Measurements from ENCODE around the gene NMNAT2. TPM values are rescaled to one million over a fixed set of nuclear protein-coding genes. Genes with fewer than 3 reads are reported as not detected.

NMNAT2 gene
- total and polyA plus RNA-seq, 2 of the 13 experiments (the other 11 are each of a cell fraction or from before 2014, with no cell fraction given): not detected

DNA sequence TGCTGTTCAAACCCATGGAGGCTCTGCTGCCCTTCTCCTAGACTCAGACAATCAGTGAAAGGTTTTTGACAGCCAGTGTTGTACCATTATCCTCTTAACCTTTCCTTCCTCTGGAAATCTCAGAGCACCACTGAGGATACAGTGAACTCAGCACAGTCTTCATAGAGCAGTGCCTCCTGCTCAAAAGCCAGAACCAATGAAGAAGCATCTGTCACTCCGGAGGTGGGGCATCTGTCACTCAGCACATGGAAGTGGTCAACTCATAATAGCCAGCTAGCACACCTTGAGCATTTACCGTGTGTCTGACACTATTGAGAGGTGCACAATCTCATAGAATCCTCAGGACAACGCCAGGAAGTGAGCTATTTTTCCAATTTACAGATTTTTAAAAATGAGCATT, 62.4 kb downstream of the NMNAT2 start:
- no peaks in the 10 kb centered on the region for H3K79me2 ChIP-seq (ENCODE audit: insufficient read depth, low read length)
- FAIRE-seq (no peak), DNase-seq (ENCODE audit: low spot score) (no peak), ATAC-seq (no peak)
- TF ChIP-seq TBP (CRISPR knock-in tag; IDR thresholded peaks at IDR 0.05) (no peak), ZNF451 (CRISPR knock-in tag; IDR thresholded peaks at IDR 0.05) (no peak), CAMTA2 (CRISPR knock-in tag; IDR thresholded peaks at IDR 0.05; ENCODE audit: borderline replicate concordance) (no peak), SMARCE1 (IDR thresholded peaks at IDR 0.05; ENCODE audit: borderline replicate concordance) (no peak), ZNF747 (CRISPR knock-in tag; IDR thresholded peaks at IDR 0.05; ENCODE audit: borderline replicate concordance) (no peak), ZNF777 (CRISPR knock-in tag; IDR thresholded peaks at IDR 0.05) (no peak), ZNF446 (CRISPR knock-in tag; IDR thresholded peaks at IDR 0.05) (no peak)
- H3K4me2 ChIP-seq (ENCODE audit: low read depth, low read length): no peak overlapping the region
- H3K36me3 ChIP-seq (replicated peaks in 1 of 2; ENCODE audit: control insufficient read depth in 1 of 2, insufficient read depth in 2 of 2, low read length in 2 of 2): no peaks in the 10 kb centered on the region
- no peak overlapping the region for H3K4me3 ChIP-seq (replicated peaks in 1 of 3; ENCODE audit: insufficient read depth in 1 of 3, low read depth in 2 of 3, low read length in 3 of 3)
- H3K9me3 ChIP-seq (ENCODE audit: low read length): no peaks in the 10 kb centered on the region
- no peaks in the 10 kb centered on the region for H3K4me1 ChIP-seq (ENCODE audit: insufficient read depth, low read length)
- no TSS peak for BruUV-seq (replicated peaks)
- CTCF ChIA-PET (ENCODE audit: low intra/inter-chr PET ratio, low total read pairs): no interaction called here
- H3K27me3 ChIP-seq (ENCODE audit: control insufficient read depth in 1 of 2, insufficient read depth in 2 of 2, low read length in 2 of 2): peaks cover 0 to 5% of the 10 kb centered on the region in 2 experiments; a peak in 1 of 5 replicates
- WGBS (ENCODE audit: low lambda C conversion rate): 9% methylated on average over 3 of the region's 3 CpGs
- no peaks in the 10 kb centered on the region for H4K20me1 ChIP-seq (ENCODE audit: insufficient read depth, low read length)
- no peak overlapping the region for H3K27ac ChIP-seq (ENCODE audit: extremely low read length, insufficient read depth, low read length)
- intact Hi-C loops (cut with micrococcal nuclease; ENCODE audit: unreplicated experiment) (no loop called here), in situ Hi-C loops (cut with HindIII; ENCODE audit: extremely low pct_ligation_motif_present, low pct_unique_long_range_greater_than_20kb) (no loop called here)
- H2AFZ ChIP-seq (ENCODE audit: low read length): no peak overlapping the region
- POLR2A ChIA-PET: no interaction called here
- H3K9ac ChIP-seq (ENCODE audit: insufficient read depth, low read depth, low read length): no peak overlapping the region

DNA sequence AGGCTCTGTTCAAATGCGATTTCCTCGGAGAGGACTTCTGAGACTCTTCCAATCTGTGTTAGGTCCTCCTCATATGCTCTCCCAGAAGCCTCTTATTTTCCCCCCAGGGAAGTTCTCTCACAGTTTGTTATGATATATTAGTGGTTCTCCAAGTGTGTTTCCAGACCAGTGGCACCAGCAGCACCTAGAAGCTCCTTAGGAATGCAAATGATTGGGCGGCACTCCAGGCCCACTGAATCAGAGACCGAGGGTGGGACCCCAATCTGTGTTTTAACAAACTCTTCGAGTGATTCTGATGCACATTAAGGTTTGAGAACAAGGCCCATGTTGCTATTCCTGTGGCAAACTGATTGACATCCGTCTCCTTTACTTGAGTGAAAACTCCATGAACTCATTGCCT, 63.0 kb downstream of the NMNAT2 start:
- no TSS peak for BruUV-seq (replicated peaks)
- ChIA-PET CTCF (ENCODE audit: low intra/inter-chr PET ratio, low total read pairs) (no interaction called here), POLR2A (no interaction called here)
- H3K4me1 ChIP-seq (ENCODE audit: insufficient read depth, low read length): no peaks in the 10 kb centered on the region
- H3K79me2 ChIP-seq (ENCODE audit: insufficient read depth, low read length): no peaks in the 10 kb centered on the region
- intact Hi-C loops (cut with micrococcal nuclease; ENCODE audit: unreplicated experiment) (no loop called here), in situ Hi-C loops (cut with HindIII; ENCODE audit: extremely low pct_ligation_motif_present, low pct_unique_long_range_greater_than_20kb) (no loop called here)
- WGBS (ENCODE audit: low lambda C conversion rate): 0% methylated on average over 6 of the region's 6 CpGs
- H4K20me1 ChIP-seq (ENCODE audit: insufficient read depth, low read length): no peaks in the 10 kb centered on the region
- DNase-seq (ENCODE audit: low spot score) (no peak), FAIRE-seq (no peak), ATAC-seq (no peak)
- no peaks in the 10 kb centered on the region for H3K9me3 ChIP-seq (ENCODE audit: low read length)
- no peak overlapping the region for H3K27ac ChIP-seq (ENCODE audit: extremely low read length, insufficient read depth, low read length)
- H3K4me3 ChIP-seq (replicated peaks in 1 of 3; ENCODE audit: insufficient read depth in 1 of 3, low read depth in 2 of 3, low read length in 3 of 3): no peak overlapping the region
- peaks cover 0 to 5% of the 10 kb centered on the region in 2 experiments; a peak in 1 of 5 replicates for H3K27me3 ChIP-seq (ENCODE audit: control insufficient read depth in 1 of 2, insufficient read depth in 2 of 2, low read length in 2 of 2)
- no peak overlapping the region for H3K9ac ChIP-seq (ENCODE audit: insufficient read depth, low read depth, low read length)
- H2AFZ ChIP-seq (ENCODE audit: low read length): no peak overlapping the region
- H3K36me3 ChIP-seq (replicated peaks in 1 of 2; ENCODE audit: control insufficient read depth in 1 of 2, insufficient read depth in 2 of 2, low read length in 2 of 2): no peaks in the 10 kb centered on the region
- H3K4me2 ChIP-seq (ENCODE audit: low read depth, low read length): no peak overlapping the region
- TF ChIP-seq, protein P1, sequence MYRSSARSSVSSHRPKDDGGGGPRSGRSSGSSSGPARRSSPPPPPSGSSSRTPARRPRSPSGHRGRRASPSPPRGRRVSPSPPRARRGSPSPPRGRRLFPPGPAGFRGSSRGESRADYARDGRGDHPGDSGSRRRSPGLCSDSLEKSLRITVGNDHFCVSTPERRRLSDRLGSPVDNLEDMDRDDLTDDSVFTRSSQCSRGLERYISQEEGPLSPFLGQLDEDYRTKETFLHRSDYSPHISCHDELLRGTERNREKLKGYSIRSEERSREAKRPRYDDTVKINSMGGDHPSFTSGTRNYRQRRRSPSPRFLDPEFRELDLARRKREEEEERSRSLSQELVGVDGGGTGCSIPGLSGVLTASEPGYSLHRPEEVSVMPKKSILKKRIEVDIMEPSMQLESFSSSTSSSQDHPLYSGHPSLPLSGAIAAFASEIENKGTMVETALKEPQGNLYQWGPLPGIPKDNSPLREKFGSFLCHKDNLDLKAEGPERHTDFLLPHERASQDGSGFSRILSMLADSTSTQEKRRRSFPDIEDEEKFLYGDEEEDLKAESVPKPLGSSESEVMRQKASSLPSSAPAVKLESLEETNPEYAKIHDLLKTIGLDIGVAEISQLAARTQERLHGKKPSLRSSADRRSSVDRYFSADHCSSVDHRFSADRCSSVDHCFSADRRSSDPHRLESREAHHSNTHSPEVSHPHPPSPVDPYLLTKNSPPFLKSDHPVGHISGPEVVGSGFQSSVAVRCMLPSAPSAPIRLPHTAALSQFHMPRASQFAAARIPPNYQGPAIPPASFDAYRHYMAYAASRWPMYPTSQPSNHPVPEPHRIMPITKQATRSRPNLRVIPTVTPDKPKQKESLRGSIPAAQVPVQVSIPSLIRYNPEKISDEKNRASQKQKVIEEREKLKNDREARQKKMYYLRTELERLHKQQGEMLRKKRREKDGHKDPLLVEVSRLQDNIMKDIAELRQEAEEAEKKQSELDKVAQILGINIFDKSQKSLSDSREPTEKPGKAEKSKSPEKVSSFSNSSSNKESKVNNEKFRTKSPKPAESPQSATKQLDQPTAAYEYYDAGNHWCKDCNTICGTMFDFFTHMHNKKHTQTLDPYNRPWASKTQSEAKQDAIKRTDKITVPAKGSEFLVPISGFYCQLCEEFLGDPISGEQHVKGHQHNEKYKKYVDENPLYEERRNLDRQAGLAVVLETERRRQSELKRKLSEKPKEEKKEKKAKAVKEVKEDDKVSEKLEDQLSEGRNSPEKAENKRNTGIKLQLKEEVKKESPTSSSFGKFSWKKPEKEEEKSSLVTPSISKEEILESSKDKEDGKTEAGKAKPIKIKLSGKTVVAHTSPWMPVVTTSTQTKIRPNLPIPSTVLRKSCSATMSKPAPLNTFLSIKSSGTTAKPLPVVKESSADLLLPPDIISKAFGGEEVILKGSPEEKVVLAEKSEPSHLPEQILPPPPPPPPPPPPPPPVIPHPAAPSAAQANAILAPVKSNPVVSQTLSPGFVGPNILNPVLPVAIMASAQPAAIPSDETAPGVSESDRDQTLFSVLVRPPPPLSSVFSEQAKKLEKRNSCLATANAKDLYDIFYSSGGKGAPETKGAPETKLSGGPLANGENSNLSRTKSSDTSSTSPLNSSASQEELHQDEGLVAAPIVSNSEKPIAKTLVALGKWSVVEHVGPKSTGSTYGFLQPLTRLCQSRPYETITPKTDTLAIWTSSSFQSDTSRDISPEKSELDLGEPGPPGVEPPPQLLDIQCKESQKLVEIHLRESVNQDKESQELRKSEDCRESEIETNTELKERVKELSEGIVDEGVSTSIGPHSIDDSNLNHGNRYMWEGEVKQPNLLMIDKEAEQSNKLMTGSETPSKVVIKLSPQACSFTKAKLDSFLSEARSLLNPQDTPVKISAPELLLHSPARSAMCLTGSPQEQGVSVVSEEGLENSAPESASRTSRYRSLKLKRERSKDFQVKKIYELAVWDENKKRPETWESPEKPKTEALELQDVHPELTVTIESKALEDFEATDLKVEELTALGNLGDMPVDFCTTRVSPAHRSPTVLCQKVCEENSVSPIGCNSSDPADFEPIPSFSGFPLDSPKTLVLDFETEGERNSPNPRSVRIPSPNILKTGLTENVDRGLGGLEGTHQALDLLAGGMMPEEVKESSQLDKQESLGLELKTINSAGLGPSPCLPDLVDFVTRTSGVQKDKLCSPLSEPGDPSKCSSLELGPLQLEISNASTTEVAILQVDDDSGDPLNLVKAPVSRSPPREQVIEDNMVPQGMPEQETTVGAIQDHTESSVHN (CRISPR knock-in tag; IDR thresholded peaks at IDR 0.05): no peak
- TF ChIP-seq AGO2 (optimal IDR thresholded peaks at IDR 0.05; ENCODE audit: low read depth, low read length): no peak

All from HepG2 (cell line).